HL-60 (cell line): ENCODE measurements around the gene TMF1.

Experiments used
- DNase-seq, 2 experiments: peaks; one replicate each; pipeline ENCODE4 v3.0.0-alpha.2; 2010 to 2020; ENCODE audit warnings: low read depth in 1 of 2, low spot score in 1 of 2
- H3K27ac ChIP-seq: fragments of 250-450 bp; sonication (Bioruptor Pico); replicated peaks from 2 replicates; pipeline ENCODE4 v1.5.1; 2020; ENCODE audit warnings: mild to moderate bottlenecking, moderate library complexity
- H3K27me3 ChIP-seq: fragments of 250-450 bp; sonication (Bioruptor Pico); 2 replicates; pipeline ENCODE4 v1.5.1; 2021; ENCODE audit warnings: mild to moderate bottlenecking, moderate library complexity; ENCODE audit not compliant: insufficient read depth, poor library complexity, severe bottlenecking
- H3K4me3 ChIP-seq: replicated peaks from 2 replicates; pipeline ENCODE4 v1.5.1; 2011; ENCODE audit warnings: mild to moderate bottlenecking, control low read depth, low read length; ENCODE audit not compliant: insufficient read depth
- GABPA ChIP-seq: IDR thresholded peaks from 2 replicates; pipeline ENCODE4 v1.6.1; 2012; ENCODE audit warnings: low read depth
- POLR2AphosphoS5 ChIP-seq: IDR thresholded peaks from 2 replicates; pipeline ENCODE4 v1.6.1; 2012; ENCODE audit warnings: low read depth
- SPI1 ChIP-seq: IDR thresholded peaks from 2 replicates; pipeline ENCODE4 v1.6.1; 2012; ENCODE audit warnings: low read depth, mild to moderate bottlenecking, borderline replicate concordance
- TF ChIP-seq, protein P1 (sequence below): IDR thresholded peaks from one replicate; pipeline ENCODE4 v1.5.1; 2011; ENCODE audit warnings: low read length, control low read depth, inconsistent platforms; ENCODE audit not compliant: insufficient read depth
- TF ChIP-seq, protein P2 (sequence below): IDR thresholded peaks from 2 replicates; pipeline ENCODE4 v1.6.1; 2012; ENCODE audit warnings: low read depth; ENCODE audit not compliant: insufficient replicate concordance

TMF1 gene

GRCh38 chr3:69033470-69033869 lies 18.7 kb downstream of the TMF1 start:
- Histone ChIP-seq H3K27me3 (no peaks in the 10 kb centered on the region), H3K4me3 (no peak overlapping the region), H3K27ac (no peak overlapping the region)
- TF ChIP-seq, protein P1, sequence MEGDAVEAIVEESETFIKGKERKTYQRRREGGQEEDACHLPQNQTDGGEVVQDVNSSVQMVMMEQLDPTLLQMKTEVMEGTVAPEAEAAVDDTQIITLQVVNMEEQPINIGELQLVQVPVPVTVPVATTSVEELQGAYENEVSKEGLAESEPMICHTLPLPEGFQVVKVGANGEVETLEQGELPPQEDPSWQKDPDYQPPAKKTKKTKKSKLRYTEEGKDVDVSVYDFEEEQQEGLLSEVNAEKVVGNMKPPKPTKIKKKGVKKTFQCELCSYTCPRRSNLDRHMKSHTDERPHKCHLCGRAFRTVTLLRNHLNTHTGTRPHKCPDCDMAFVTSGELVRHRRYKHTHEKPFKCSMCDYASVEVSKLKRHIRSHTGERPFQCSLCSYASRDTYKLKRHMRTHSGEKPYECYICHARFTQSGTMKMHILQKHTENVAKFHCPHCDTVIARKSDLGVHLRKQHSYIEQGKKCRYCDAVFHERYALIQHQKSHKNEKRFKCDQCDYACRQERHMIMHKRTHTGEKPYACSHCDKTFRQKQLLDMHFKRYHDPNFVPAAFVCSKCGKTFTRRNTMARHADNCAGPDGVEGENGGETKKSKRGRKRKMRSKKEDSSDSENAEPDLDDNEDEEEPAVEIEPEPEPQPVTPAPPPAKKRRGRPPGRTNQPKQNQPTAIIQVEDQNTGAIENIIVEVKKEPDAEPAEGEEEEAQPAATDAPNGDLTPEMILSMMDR: no peak
- no peak for TF ChIP-seq GABPA
- TF ChIP-seq, protein P2, sequence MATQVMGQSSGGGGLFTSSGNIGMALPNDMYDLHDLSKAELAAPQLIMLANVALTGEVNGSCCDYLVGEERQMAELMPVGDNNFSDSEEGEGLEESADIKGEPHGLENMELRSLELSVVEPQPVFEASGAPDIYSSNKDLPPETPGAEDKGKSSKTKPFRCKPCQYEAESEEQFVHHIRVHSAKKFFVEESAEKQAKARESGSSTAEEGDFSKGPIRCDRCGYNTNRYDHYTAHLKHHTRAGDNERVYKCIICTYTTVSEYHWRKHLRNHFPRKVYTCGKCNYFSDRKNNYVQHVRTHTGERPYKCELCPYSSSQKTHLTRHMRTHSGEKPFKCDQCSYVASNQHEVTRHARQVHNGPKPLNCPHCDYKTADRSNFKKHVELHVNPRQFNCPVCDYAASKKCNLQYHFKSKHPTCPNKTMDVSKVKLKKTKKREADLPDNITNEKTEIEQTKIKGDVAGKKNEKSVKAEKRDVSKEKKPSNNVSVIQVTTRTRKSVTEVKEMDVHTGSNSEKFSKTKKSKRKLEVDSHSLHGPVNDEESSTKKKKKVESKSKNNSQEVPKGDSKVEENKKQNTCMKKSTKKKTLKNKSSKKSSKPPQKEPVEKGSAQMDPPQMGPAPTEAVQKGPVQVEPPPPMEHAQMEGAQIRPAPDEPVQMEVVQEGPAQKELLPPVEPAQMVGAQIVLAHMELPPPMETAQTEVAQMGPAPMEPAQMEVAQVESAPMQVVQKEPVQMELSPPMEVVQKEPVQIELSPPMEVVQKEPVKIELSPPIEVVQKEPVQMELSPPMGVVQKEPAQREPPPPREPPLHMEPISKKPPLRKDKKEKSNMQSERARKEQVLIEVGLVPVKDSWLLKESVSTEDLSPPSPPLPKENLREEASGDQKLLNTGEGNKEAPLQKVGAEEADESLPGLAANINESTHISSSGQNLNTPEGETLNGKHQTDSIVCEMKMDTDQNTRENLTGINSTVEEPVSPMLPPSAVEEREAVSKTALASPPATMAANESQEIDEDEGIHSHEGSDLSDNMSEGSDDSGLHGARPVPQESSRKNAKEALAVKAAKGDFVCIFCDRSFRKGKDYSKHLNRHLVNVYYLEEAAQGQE: no peak
- peak in 1 of 2 experiments; percentile 20 for DNase-seq

DNA sequence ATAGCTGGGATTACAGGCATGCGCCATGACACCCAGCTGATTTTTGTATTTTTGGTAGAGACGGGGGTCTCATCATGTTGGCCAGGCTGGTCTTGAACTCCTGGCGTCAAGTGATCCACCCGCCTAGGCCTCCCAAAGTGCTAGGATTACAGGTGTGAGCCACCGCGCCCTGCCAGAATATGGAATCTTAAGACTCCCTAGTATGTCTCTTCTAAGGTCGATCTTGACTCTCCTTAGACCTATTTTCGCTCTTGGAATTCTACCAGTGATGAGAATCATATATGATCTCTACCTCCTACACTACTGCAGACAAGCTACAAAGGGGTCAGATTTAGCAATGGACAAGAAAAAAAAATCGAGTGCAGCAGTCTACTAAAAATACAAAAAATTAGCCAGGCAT lies 19.4 kb downstream of the TMF1 start:
- TF ChIP-seq, protein P2: no peak
- TF ChIP-seq, protein P1: no peak
- TF ChIP-seq SPI1: no peak
- no peak for TF ChIP-seq GABPA
- no peak for TF ChIP-seq POLR2AphosphoS5
- no peak overlapping the region for H3K4me3 ChIP-seq
- no peak for DNase-seq
- no peaks in the 10 kb centered on the region for H3K27me3 ChIP-seq
- no peak overlapping the region for H3K27ac ChIP-seq

- H3K4me3 ChIP-seq: no peak overlapping the region
- no peak for DNase-seq
- no peak overlapping the region for H3K27ac ChIP-seq
- TF ChIP-seq SPI1 (no peak), GABPA (no peak), POLR2AphosphoS5 (no peak)
- TF ChIP-seq, protein P2: no peak
- TF ChIP-seq, protein P1: no peak
- no peaks in the 10 kb centered on the region for H3K27me3 ChIP-seq
These were observed 20.0 kb downstream of the TMF1 start for GRCh38 chr3:69032142-69032541.
